Esophagus mucosa (tissue), 1 donor: Measurements from ENCODE around the gene C2orf42. TPM values are rescaled to one million over a fixed set of nuclear protein-coding genes. Genes with fewer than 3 reads are reported as not detected.
A peak's percentile ranks its signal among the peaks of the same experiment; 100 is the strongest.
"Not testable (repeated sequence)": the region's sequence is repeated elsewhere in the genome, so short reads cannot be mapped to it uniquely, and the experiment has no call there.

Experiments used
- ATAC-seq: fragments of 200-7000 bp; cut with Tn5 transposase; one replicate; pipeline ENCODE4 v1.9.1; 2020
- total RNA-seq: library from RNA; stranded (reverse); gene quantifications from one replicate; pipeline ENCODE4 v1.2.4, GENCODE V29; 2023
- donor health status: DM: yes; HTN: yes; CAD: no.

C2orf42 gene
- total RNA-seq, 1 donor from 2014 or later = 4.9 TPM

- ATAC-seq = peak; percentile 8
These were observed 59.3 kb downstream of the C2orf42 start for GRCh38 chr2:70131344-70132143.

DNA sequence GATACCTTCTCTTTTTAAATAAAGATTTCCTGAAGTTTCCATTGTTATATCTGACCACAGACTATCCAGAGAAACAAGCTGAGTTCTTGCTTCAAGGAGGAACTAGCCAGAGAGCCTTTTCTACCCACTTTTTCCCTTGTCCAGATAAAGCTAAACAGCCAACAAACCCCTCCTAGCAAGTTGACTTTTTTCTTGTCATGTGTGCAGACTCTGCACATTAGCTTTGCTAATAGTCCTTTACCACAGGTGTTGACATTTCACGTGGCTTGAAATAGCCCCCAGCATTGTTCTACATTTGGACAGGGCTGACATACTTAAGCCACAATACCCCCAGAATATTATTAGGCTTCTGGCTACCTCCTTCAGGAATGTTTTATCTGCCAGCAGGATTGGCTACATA lies 62.8 kb downstream of the C2orf42 start:
- ATAC-seq = no peak

- no peak for ATAC-seq
These were observed 64.4 kb downstream of the C2orf42 start for GRCh38 chr2:70126413-70126812.

DNA sequence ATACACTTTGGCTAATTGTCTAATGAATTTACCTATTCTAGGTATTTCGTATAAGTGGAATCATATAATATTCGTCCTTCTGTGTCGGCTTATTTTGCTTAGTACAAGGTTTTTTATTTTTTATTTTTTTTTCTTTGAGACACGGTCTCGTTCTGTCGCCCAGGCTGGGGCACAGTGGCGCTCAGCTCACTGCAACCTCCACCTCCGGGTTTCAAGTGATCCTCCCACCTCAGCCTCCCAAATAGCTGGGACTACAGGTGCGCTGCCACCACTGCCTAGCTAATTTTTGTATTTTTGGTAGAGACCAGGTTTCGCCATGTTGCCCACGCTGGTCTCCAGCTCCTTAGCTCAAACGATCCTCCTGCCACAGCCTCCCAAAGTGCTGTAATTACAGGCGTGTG lies 65.3 kb downstream of the C2orf42 start:
- no peak for ATAC-seq

GRCh38 chr2:70124983-70125480 lies 65.8 kb downstream of the C2orf42 start:
- ATAC-seq = peak; percentile 58

- ATAC-seq = no peak
These were observed 67.0 kb downstream of the C2orf42 start for GRCh38 chr2:70123829-70124116.

DNA sequence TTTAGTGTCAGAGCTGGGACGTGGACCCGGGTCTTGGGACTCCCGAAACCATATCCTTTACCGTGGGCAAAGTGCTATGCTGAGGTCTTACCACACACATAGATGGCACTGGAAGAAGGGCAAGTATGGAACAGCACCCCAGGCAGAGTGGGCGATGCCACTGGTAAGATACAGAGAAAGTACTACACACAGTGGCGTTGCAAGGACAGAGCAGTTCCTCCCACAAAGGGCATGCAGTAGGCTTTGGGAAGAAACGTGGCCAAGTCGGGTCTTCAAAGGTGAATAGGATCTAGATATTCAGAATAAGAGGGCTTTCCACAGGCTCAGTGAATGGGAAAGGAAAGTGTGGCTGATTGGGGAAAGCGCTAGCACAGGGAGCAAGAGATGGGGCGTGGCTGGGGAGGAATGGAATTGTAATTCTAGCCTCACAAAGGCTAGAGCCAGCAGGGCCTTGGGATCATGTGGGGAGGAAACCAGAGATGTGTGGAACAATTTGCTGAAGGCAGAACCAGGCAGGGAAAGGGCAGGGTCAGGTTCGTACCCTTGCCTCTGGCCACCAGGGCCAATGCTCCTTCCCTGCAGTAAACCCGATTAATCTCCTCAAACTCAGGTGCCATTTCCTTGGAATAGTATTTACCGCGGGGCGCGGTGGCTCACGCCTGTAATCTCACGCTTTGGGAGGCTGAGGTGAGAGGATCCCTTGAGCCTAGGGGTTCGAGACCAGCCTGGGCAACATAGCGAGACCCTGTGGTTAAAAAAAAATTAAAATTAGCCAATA lies 67.6 kb downstream of the C2orf42 start:
- peak; percentile 5 for ATAC-seq

GRCh38 chr2:70122470-70122869 lies 68.3 kb downstream of the C2orf42 start:
- ATAC-seq = no peak

- ATAC-seq = no peak
These were observed 69.0 kb downstream of the C2orf42 start for GRCh38 chr2:70121627-70122372.

DNA sequence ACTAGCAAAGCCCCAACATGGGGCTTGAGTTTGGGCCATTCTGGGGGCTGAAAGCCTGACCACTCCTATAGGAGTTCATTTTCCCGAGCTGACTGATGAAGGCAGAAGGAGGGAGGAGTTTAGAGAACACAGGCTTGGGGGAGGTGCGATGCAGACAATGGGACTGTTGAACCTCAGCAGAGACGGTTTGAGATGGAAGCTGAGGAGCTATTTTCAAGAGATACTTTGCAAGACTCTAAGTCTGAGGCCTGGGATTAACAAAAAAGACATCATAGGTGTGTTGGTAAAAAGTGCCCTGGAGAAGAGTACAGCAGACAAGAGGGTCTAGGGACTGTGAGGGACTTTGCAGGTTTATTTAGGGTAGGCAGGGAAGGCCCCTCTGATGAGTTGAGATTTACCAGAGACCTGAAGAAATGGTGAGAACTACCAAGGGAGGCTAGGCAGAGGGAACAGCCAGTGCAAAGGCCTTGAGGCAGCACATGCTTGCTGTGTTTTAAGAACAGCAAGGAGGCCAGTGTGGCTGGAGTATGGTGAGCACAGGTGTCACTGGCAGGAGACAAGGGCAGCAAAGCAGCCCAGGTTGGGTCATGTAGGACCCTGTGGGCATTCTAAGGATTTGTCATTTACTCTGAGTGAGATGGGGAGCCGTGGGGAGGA lies 71.9 kb downstream of the C2orf42 start:
- no peak for ATAC-seq

DNA sequence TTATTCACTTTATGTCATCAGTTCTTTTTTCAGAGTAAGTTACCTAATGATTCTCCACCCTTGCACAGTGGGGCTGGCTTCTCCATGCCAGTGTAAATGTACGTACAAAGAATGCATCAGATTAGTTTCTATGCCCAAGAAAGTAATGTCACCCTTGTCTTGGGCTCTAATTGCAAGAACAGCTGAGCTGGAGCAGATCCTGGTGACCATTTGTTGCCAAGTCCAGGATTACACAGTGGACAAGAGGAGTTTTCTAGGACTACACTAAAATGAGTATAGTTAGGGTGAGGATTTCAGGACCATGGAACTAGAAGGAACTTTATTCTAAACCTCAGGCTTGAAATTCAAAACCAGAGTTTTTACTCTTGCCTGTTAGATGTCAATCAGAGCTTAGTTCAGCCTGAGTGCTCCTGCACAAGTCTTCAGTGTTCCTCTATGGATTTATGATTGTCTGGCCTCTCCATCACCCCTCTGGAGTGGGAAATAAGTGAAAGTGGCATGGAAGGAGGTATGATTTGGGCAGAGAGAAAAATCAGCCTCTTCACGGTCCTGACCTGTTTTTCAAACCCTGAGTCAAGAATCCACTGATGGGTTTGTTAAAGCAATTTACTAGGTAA lies 73.8 kb downstream of the C2orf42 start:
- no peak for ATAC-seq

DNA sequence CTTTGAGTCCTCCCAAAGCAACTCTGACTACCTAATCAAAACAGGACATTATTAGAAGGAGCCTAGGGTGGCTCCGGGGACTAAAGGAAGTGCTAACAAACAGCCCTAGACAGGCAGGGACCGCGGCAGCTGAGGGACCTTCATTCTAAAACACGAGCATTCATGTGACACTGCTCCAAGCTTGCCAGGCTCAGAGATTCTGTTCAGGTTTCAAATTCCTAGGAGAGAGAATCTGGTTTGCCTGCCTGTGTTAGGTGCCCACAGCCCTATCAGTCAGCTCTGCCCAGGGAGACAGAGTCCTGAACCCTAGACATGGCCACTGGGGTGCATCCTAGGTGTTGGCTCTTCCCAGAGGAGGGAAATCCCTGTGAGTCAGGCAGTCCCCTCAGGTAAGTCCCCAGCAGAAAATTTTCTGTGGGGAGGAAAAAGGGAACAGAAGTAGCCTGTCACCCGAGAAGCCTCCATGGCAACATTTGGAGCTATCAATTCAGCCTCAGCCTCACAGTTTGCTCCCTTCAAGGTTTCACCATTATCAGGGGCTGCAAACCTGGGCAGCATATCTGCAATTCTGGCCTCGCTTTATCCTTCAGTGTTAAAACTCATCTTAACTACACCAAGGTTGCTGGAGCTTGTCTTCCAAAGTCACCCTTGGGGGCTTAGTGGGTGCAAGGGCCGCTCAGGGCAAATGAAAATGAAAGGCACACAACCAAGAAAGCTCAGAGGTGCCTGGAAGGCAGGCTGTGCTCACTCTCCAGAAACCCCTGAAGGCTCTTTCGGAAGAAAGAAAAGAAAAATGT lies 75.0 kb downstream of the C2orf42 start:
- ATAC-seq = peak; percentile 43

DNA sequence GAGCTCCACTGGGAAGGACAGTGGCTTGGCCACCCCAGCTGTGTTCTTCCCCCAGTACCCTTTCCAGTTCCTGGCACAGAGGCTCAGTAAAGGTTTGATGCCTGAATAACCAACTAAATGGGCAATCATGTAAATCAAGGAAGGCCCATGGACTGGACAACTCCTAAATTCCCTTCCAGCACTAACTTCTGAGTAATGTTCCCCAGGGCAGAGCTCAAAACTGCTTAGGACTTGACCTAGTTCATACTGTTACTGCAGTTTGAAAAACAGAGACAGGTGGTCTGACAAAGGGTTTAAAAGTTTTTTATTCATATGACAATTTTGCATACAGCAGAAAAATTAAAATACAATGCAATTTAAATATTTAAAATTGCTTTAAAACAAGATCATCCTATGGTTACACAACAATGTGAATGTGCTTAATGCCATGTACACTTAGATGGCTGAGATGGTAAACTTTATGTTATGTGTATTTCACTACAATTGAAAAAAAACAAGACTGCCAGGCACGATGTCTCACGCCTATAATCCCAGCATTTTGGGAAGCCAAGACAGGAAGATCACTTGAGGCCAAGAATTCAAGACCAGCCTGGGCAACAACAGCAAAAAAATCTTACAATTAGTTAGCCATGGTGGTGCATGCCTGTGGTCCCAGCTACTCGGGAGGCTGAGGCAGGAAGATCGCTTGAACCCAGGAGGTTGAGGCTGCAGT lies 77.3 kb downstream of the C2orf42 start:
- ATAC-seq = no peak

GRCh38 chr2:70111752-70112591 lies 78.8 kb downstream of the C2orf42 start:
- ATAC-seq = no peak

DNA sequence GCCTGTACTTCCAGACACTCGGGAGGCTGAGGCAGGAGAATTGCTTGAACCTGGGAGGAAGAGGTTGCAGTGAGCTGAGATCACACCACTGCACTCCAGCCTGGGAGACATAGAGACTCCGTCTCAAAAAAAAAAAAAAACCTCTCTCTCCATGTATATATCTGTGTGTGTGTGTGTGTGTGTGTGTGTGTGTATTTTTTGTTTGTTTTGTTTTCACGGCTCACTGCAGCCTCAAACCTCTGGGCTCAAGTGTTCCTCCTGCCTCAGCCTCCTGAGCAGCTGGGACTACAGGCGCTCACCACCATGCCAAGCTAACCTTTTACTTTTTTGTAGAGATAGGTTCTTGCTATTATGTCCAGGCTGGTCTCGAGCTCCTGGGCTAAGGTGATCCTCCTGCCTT lies 80.4 kb downstream of the C2orf42 start:
- not testable (repeated sequence) for ATAC-seq

- ATAC-seq = not testable (repeated sequence)
These were observed 84.7 kb downstream of the C2orf42 start for GRCh38 chr2:70106138-70106537.

DNA sequence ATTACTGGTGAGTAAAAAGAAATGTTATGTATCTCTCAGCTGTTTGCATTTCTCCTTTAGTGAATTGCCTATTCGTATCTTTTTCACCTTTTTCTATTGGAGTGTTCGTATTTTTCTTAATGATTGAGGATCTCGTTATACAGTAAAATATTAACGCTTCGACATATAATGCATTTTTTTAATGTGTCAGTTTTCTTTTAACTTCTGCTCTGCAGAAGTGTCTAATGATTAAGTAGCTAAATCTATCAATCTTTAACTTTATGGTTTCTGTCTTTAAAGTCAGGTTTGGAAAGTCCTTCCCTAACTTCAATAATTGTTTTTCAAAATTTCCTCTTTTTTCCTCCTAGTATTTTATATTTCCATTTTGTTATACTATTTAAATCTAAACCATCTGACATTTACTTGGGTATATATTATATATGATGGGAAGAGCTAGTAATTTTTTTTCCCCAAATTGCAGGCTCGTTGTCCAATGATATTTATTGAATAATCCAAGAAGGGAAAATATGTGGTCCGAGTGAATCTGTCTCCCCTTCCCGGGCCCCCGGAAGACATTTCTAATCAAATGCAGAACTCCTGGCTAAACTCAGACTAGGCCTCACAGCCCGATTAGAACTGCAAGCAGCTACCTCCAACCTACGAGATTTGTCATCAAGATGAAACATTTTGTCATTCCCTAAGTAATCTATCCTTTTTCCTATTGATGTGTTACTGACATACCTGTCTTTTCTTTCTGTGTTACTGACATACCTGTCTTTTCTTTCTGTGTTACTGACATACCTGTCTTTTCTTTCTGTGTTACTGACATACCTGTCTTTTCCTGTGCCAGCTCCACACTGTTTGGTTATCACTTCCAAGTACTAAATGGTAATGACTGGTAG lies 86.3 kb downstream of the C2orf42 start:
- no peak for ATAC-seq

DNA sequence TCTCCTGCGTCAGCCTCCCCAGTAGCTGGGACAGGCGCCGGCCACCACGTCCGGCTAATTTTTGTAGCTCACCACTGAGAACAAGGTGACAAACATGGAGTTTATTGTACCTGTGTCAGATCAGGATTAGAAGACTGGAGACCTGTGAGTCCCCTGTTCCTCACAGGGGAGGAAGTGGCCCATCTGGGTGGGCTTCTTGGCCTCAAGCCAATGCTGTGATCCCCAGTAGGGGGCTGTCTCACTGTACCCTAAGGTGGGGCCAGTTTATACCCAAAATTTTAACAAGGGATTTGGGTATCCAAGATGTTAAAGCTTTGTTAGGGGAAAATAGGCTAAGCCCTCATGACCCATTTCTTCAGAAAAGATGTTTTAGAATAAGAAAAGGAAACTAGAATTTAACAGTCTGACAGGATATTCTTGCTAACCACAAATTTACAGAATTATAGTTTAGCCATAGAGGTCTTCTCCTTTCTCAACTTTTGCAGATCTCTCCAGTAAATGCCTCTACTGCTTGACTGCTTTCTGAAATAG lies 87.2 kb downstream of the C2orf42 start:
- no peak for ATAC-seq
